Spleen (tissue), 11 donors: ENCODE results near the gene KRTAP5-3. TPM values are rescaled to one million over a fixed set of nuclear protein-coding genes. Genes with fewer than 3 reads are reported as not detected.

Source experiments
- DNase-seq: peaks from one replicate; pipeline ENCODE4 v3.0.0-alpha.2; 2020
- H3K27ac ChIP-seq, 8 donors: fragments of 200-600 bp; sonication (generic) in 7 of 8; 1 replicate in 4 of 8; 2 replicates in 4 of 8; pipeline versions ENCODE4 v1.5.0 to v1.8.0; 2016 to 2021; ENCODE audit warnings: inconsistent platforms in 4 of 8, mild to moderate bottlenecking in 4 of 8, moderate library complexity in 1 of 8
- H3K27me3 ChIP-seq, 7 donors: fragments of 200-600 bp; sonication (generic) in 6 of 7; replicated peaks in 1 of 7; 1 replicate in 4 of 7; 2 replicates in 3 of 7; pipeline versions ENCODE4 v1.5.0 to v1.8.0; 2016 to 2021; ENCODE audit warnings: inconsistent platforms in 3 of 7, mild to moderate bottlenecking in 1 of 7
- H3K36me3 ChIP-seq, 6 donors: fragments of 200-600 bp; sonication (generic) in 5 of 6; 1 replicate in 4 of 6; 2 replicates in 2 of 6; pipeline versions ENCODE4 v1.5.0 to v1.8.0; 2016 to 2021; ENCODE audit warnings: inconsistent platforms in 2 of 6
- H3K4me1 ChIP-seq, 6 donors: fragments of 200-600 bp; sonication (generic) in 5 of 6; 1 replicate in 3 of 6; 2 replicates in 3 of 6; pipeline versions ENCODE4 v1.5.0 to v1.8.0; 2016 to 2021; ENCODE audit warnings: inconsistent platforms in 3 of 6
- H3K4me3 ChIP-seq, 8 donors: fragments of 200-600 bp; sonication (generic) in 7 of 8; 1 replicate in 4 of 8; 2 replicates in 4 of 8; pipeline versions ENCODE4 v1.5.0 to v1.8.0; 2016 to 2021; ENCODE audit warnings: inconsistent platforms in 4 of 8, mild to moderate bottlenecking in 4 of 8, moderate library complexity in 2 of 8
- H3K9me3 ChIP-seq, 8 donors: fragments of 200-600 bp; sonication (generic) in 7 of 8; 1 replicate in 4 of 8; 2 replicates in 4 of 8; pipeline versions ENCODE4 v1.5.0 to v1.8.0; 2016 to 2021; ENCODE audit warnings: inconsistent platforms in 4 of 8
- CTCF ChIP-seq, 11 experiments: fragments of 200-600 bp in 7 of 11; fragments of 450-650 bp in 4 of 11; sonication (generic) in 4 of 11; IDR thresholded peaks in 8 of 11; conservative IDR thresholded peaks in 3 of 11; 1 replicate in 7 of 11; 2 replicates in 4 of 11; pipeline versions ENCODE4 v1.4.0 to v1.8.0; 2016 to 2021; ENCODE audit warnings: antibody characterized with exemption in 11 of 11, inconsistent platforms in 4 of 11, mild to moderate bottlenecking in 1 of 11
- POLR2A ChIP-seq, 3 donors: fragments of 450-650 bp; IDR thresholded peaks; one replicate each; pipeline ENCODE4 v1.5.1; 2017; ENCODE audit warnings: antibody characterized with exemption in 3 of 3, mild to moderate bottlenecking in 1 of 3
- POLR2AphosphoS5 ChIP-seq, 3 donors: sonication (generic); formaldehyde crosslinking; IDR thresholded peaks; one replicate each; pipeline ENCODE4 v1.5.1; 2017; ENCODE audit warnings: antibody characterized with exemption in 3 of 3
- WGBS, 5 donors: extraction: QIAGEN DNeasy Blood & Tissue Kit in 3 of 5; methylation state at CpG; one replicate each; pipeline versions ENCODE4 v1.1.5 to v1.1.7; 2013 to 2018; 5-methylcytosine and 5-hydroxymethylcytosine counted together
- intact Hi-C: fragments of 100-400 bp; cut with DNase I; formaldehyde crosslinking; loops from one replicate; pipeline ENCODE4 v1.15.0; 2023; ENCODE audit warnings: low total_unique reads
- polyA plus RNA-seq, 3 donors: library from polyadenylated mRNA; stranded (reverse); fragments of 200-250 nt; gene quantifications; one replicate each; pipeline ENCODE4 v1.2.1, GENCODE V29; 2013
- total RNA-seq, 7 donors: library from RNA; depleted of rRNA in 3 of 7; stranded (reverse); fragments of >200 nt in 3 of 7; fragmentation: NEBNext Ultra II Directional in 4 of 7; extraction: Animal tissue kit (Norgen Biotek cat#: 25700) in 4 of 7; gene quantifications; one replicate each; pipeline versions ENCODE4 v1.1.0 to v1.2.1, GENCODE V29; 2016 to 2021
- donor health status: healthy with polysubstance abuse.
- donor health status: DM: no; HTN: no; CAD: no; lungs with moderate emphysema.
- donor health status: DM: no; HTN: no; CAD: no.
- donor health status: Bipolar disorder and iron deficiency.
- donor health status: healthy.
- donor health status: DM: no; HTN: no; CAD: no.
- donor health status: DM: yes; HTN: yes; CAD: no.

Gene KRTAP5-3
- total and polyA plus RNA-seq, 10 donors, result not detected

- no peaks in the 10 kb centered on the region for H3K36me3 ChIP-seq
- TF ChIP-seq CTCF (IDR thresholded peaks at IDR 0.05 in 8 of 11, conservative IDR thresholded peaks at IDR 0.05 in 3 of 11) (no peak), POLR2AphosphoS5 (IDR thresholded peaks at IDR 0.05) (no peak), POLR2A (IDR thresholded peaks at IDR 0.05) (no peak)
- no peak overlapping the region for H3K27ac ChIP-seq
- WGBS, 5 donors, result 60 to 72% (median 66%) methylated on average over 15 of the region's 15 CpGs
- DNase-seq, result peak; percentile 51
- H3K4me3 ChIP-seq, result no peak overlapping the region
- H3K4me1 ChIP-seq, result peaks cover 0 to 14% (median 0%) of the 10 kb centered on the region in 6 donors
- intact Hi-C loops, result no loop called here
- peaks cover 0 to 75% (median 19%) of the 10 kb centered on the region in 7 donors for H3K27me3 ChIP-seq
- H3K9me3 ChIP-seq, result no peaks in the 10 kb centered on the region
These were observed 31.4 kb upstream of the KRTAP5-3 start for GRCh38 chr11:1639666-1640065.

- Histone ChIP-seq H3K36me3 (no peaks in the 10 kb centered on the region), H3K27ac (no peak overlapping the region), H3K27me3 (peaks cover 0 to 74% (median 18%) of the 10 kb centered on the region in 7 donors), H3K4me3 (no peak overlapping the region), H3K4me1 (peaks cover 0 to 14% (median 0%) of the 10 kb centered on the region in 6 donors), H3K9me3 (no peaks in the 10 kb centered on the region)
- 49 to 69% (median 57%) methylated on average over 18 of the region's 18 CpGs for WGBS, 5 donors
- no peak for DNase-seq
- TF ChIP-seq POLR2AphosphoS5 (IDR thresholded peaks at IDR 0.05) (no peak), CTCF (IDR thresholded peaks at IDR 0.05 in 8 of 11, conservative IDR thresholded peaks at IDR 0.05 in 3 of 11) (no peak), POLR2A (IDR thresholded peaks at IDR 0.05) (no peak)
- intact Hi-C loops, result no loop called here
These were observed 30.9 kb upstream of the KRTAP5-3 start for GRCh38 chr11:1639102-1639620.

- no peaks in the 10 kb centered on the region for H3K9me3 ChIP-seq
- DNase-seq, result no peak
- no peak overlapping the region for H3K27ac ChIP-seq
- peaks cover 0 to 14% (median 0%) of the 10 kb centered on the region in 6 donors for H3K4me1 ChIP-seq
- no peak overlapping the region for H3K4me3 ChIP-seq
- no peaks in the 10 kb centered on the region for H3K36me3 ChIP-seq
- WGBS, 5 donors, result 79 to 87% (median 84%) methylated on average over 8 of the region's 8 CpGs
- peaks cover 0 to 77% (median 25%) of the 10 kb centered on the region in 7 donors for H3K27me3 ChIP-seq
- TF ChIP-seq POLR2AphosphoS5 (IDR thresholded peaks at IDR 0.05) (no peak), CTCF (IDR thresholded peaks at IDR 0.05 in 8 of 11, conservative IDR thresholded peaks at IDR 0.05 in 3 of 11) (no peak), POLR2A (IDR thresholded peaks at IDR 0.05) (no peak)
- intact Hi-C loops, result no loop called here
These were observed 30.1 kb upstream of the KRTAP5-3 start for GRCh38 chr11:1638344-1638743.

GRCh38 chr11:1637628-1638027, 29.4 kb upstream of the KRTAP5-3 start:
- Histone ChIP-seq H3K27ac (no peak overlapping the region), H3K27me3 (peaks cover 0 to 74% (median 21%) of the 10 kb centered on the region in 7 donors), H3K9me3 (no peaks in the 10 kb centered on the region), H3K4me3 (no peak overlapping the region), H3K4me1 (peaks cover 0 to 15% (median 0%) of the 10 kb centered on the region in 6 donors), H3K36me3 (no peaks in the 10 kb centered on the region)
- DNase-seq, result no peak
- intact Hi-C loops, result no loop called here
- WGBS, 5 donors, result 87 to 96% (median 90%) methylated on average over 2 of the region's 2 CpGs
- no peak for TF ChIP-seq CTCF (IDR thresholded peaks at IDR 0.05 in 8 of 11, conservative IDR thresholded peaks at IDR 0.05 in 3 of 11)
- no peak for TF ChIP-seq POLR2AphosphoS5 (IDR thresholded peaks at IDR 0.05)
- no peak for TF ChIP-seq POLR2A (IDR thresholded peaks at IDR 0.05)
